Progenitor cell of endocrine pancreas (in vitro differentiated cells): ENCODE results near the gene TMEM145. TPM values are rescaled to one million over a fixed set of nuclear protein-coding genes. Genes with fewer than 3 reads are reported as not detected.

ENCODE experiments used
- DNase-seq: peaks from one replicate; pipeline ENCODE4 v3.0.0; 2021; ENCODE audit warnings: low spot score; ENCODE audit not compliant: unreplicated experiment
- H3K27ac Mint-ChIP-seq: 2 replicates; pipeline ENCODE4 v1.8.0; 2021; ENCODE audit warnings: mild to moderate bottlenecking, moderate library complexity, mixed read lengths
- H3K27me3 Mint-ChIP-seq: 2 replicates; pipeline ENCODE4 v1.8.0; 2021; ENCODE audit warnings: mixed read lengths
- H3K36me3 Mint-ChIP-seq: 2 replicates; pipeline ENCODE4 v1.8.0; 2022; ENCODE audit warnings: mixed read lengths; ENCODE audit not compliant: insufficient read depth
- H3K4me1 Mint-ChIP-seq: 2 replicates; pipeline ENCODE4 v1.8.0; 2021; ENCODE audit warnings: low read depth, mixed read lengths
- H3K4me3 Mint-ChIP-seq: 2 replicates; pipeline ENCODE4 v1.8.0; 2021; ENCODE audit warnings: low read depth, mild to moderate bottlenecking, moderate library complexity, mixed read lengths
- H3K9me3 Mint-ChIP-seq: 2 replicates; pipeline ENCODE4 v1.8.0; 2021; ENCODE audit warnings: low read depth, mixed read lengths
- total RNA-seq: library from RNA; stranded (reverse); gene quantifications from 2 replicates; pipeline ENCODE4 v1.2.1, GENCODE V29; 2021
- TF ChIP-seq, protein P1 (sequence below): fragments of 200-600 bp; sonication (generic); IDR thresholded peaks from one replicate; pipeline ENCODE4 v1.5.0; 2021; ENCODE audit warnings: antibody characterized with exemption, mild to moderate bottlenecking; ENCODE audit not compliant: unreplicated experiment

TMEM145 gene
- total RNA-seq, 1 donor from 2014 or later, result 1.9 TPM

DNA sequence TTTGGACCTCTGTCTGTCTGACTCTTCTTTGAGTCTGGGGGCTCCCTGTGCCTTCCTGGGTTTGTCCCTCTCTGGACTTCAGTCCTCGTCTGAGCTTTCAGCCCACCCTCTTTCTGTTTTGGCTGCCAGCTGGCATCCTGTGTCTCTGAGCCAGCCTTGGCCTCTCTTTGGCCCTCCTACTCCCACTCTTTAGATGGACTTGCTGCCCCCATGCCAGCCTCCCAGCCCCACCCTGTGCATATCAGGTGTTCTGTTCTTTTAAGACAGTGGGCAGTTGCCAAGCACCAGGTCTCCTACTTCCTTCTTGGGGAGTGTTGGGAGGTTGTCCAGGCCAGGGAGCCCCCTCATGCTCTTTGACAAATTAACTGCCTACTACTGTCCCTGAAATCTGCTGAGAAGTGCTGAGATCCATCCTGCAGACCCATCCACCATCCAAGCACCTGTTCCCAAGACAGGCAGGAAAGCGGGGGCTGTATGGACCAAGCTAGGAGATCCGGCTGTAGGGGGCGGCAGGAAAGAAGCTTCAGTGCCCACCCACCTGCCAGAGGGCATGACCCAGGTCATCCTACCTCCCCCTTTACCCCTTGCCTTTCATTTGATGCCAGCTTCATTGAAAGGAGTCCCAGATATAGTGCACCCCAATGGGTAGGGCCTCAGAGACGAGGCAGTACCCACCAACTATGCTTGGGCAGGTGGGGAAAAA is 34.5 kb upstream of the TMEM145 start:
- DNase-seq, result no peak
- Mint-ChIP-seq H3K36me3 (peaks cover 5% of the 10 kb centered on the region), H3K27me3 (no peaks in the 10 kb centered on the region), H3K4me1 (peaks cover 25% of the 10 kb centered on the region), H3K4me3 (peak overlapping the region; percentile 89), H3K27ac (peak overlapping the region; percentile 93), H3K9me3 (no peaks in the 10 kb centered on the region)
- TF ChIP-seq, protein P1, sequence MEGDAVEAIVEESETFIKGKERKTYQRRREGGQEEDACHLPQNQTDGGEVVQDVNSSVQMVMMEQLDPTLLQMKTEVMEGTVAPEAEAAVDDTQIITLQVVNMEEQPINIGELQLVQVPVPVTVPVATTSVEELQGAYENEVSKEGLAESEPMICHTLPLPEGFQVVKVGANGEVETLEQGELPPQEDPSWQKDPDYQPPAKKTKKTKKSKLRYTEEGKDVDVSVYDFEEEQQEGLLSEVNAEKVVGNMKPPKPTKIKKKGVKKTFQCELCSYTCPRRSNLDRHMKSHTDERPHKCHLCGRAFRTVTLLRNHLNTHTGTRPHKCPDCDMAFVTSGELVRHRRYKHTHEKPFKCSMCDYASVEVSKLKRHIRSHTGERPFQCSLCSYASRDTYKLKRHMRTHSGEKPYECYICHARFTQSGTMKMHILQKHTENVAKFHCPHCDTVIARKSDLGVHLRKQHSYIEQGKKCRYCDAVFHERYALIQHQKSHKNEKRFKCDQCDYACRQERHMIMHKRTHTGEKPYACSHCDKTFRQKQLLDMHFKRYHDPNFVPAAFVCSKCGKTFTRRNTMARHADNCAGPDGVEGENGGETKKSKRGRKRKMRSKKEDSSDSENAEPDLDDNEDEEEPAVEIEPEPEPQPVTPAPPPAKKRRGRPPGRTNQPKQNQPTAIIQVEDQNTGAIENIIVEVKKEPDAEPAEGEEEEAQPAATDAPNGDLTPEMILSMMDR, result no peak

DNA sequence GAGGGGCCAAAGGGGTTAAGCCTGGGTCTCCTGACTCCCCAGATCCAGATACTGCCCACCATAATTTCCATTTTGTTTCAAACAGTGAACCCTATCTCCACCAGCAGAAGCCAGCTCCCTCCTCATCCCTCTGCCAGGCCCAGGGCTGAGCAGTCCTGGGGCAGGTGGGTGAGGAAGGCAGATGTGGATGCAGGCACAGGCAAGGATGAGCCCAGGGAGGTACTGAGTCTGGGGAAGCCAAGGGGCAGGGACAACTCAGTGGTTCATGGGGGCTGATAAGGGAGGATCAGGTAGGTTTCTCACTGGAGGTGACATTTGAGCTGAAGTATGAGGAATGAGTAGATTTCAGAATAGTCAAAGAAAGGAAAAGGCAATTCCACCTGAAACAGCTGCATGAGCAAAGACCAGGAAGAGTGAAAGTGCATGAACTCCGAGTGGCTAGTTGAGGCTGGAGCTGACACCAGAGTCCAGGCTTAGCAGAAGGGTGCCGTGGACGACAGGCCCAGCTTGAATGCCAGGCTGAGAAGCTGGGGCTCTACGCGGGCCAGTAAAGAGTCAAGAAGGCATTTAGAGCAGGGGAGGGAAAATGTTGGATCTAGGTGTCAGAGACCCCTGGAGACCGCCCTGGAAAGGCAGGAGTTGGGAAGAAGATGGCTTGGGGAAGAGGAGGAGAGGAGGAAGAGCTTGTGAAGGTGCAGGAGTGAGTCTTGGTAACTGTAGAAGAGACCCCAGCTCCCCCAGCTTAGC is 33.8 kb upstream of the TMEM145 start:
- TF ChIP-seq, protein P1, result no peak

GRCh38 chr19:42279902-42280814 is 33.0 kb upstream of the TMEM145 start:
- no peaks in the 10 kb centered on the region for H3K9me3 Mint-ChIP-seq
- peak overlapping the region; percentile 89 for H3K4me3 Mint-ChIP-seq
- DNase-seq, result peak; percentile 79
- peak overlapping the region; percentile 93 for H3K27ac Mint-ChIP-seq
- TF ChIP-seq, protein P1, result peak; percentile 93
- peaks cover 31% of the 10 kb centered on the region for H3K4me1 Mint-ChIP-seq
- no peaks in the 10 kb centered on the region for H3K27me3 Mint-ChIP-seq
- H3K36me3 Mint-ChIP-seq, result peaks cover 4% of the 10 kb centered on the region

More for the DNA sequence above, 33.8 kb upstream of the TMEM145 start:
- Mint-ChIP-seq H3K36me3 (peaks cover 5% of the 10 kb centered on the region), H3K4me1 (peaks cover 25% of the 10 kb centered on the region), H3K27ac (peak overlapping the region; percentile 93), H3K4me3 (peak overlapping the region; percentile 89), H3K9me3 (no peaks in the 10 kb centered on the region), H3K27me3 (no peaks in the 10 kb centered on the region)
- no peak for DNase-seq

- no peak for DNase-seq
- TF ChIP-seq, protein P1, result no peak
- Mint-ChIP-seq H3K36me3 (peaks cover 3% of the 10 kb centered on the region), H3K27me3 (no peaks in the 10 kb centered on the region), H3K27ac (no peak overlapping the region), H3K4me1 (peaks cover 34% of the 10 kb centered on the region), H3K4me3 (no peak overlapping the region), H3K9me3 (no peaks in the 10 kb centered on the region)
These were observed 32.3 kb upstream of the TMEM145 start for GRCh38 chr19:42280815-42281145.
